NOMO-1 (cell line): Measurements from ENCODE around the gene CRB2.
"Not testable (repeated sequence)": the region's sequence is repeated elsewhere in the genome, so short reads cannot be mapped to it uniquely, and the experiment has no call there.

Experiments used
- DNase-seq, 2 experiments: peaks; one replicate each; lab custom pipeline; 2025; ENCODE audit not compliant: unreplicated experiment in 2 of 2; lab: John Stamatoyannopoulos, UW

CRB2 gene

GRCh38 chr9:123398938-123399337, 42.9 kb downstream of the CRB2 start:
- not testable (repeated sequence) for DNase-seq

DNA sequence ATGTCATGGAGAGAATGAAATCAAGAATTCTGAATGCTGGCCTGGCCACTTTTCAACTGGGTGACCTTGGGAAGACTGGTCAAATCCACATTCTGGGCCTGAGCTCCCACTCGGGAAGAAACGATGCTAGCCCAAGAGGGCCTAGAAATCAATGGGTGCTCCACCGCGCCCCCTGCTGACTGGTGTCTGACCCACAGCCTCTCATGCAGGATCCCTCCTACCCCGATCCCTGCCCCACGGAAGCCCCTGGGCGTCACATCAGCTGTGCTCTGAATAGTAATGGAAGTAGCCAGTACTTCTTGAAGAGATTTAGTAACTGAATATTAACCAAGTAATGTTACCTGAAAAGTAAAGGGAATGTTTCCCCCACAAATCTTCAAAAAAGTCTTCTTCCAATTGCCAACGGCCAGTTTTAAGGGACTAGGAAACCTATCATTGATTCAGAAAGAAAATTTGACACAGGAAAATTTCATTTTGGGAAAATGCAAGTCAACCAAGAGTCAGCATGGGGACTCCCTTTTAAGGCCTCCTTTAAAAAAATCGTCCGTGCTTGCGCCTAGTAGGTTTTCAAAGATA, 43.9 kb downstream of the CRB2 start:
- no peak for DNase-seq

DNA sequence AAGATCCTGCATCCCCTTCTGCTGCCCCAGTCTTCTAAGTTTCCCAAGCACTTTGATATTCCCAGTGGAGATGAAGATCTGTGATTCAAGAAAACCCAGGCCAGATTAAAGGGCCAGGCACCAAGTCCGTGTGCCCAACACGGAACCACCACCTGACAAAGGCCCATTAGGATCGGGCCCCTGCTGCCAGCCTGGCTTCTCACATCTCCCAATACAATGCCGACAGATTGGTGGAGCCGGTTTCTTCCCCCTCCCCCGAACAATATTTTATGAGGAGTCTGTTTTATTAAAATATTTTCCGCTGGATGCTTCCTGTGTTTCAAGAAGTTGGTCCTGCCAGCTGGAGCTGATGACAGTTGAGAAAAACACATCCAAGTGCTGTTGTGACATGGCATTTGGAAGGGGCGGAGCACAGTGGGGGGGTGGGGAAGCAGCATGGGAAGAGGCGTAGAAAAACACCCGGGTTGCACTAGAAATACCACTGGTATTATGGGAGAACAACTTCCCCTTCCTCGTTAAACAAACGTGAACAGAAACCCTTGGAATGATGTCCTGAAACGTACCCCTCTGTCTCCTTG, 45.0 kb downstream of the CRB2 start:
- no peak for DNase-seq

DNA sequence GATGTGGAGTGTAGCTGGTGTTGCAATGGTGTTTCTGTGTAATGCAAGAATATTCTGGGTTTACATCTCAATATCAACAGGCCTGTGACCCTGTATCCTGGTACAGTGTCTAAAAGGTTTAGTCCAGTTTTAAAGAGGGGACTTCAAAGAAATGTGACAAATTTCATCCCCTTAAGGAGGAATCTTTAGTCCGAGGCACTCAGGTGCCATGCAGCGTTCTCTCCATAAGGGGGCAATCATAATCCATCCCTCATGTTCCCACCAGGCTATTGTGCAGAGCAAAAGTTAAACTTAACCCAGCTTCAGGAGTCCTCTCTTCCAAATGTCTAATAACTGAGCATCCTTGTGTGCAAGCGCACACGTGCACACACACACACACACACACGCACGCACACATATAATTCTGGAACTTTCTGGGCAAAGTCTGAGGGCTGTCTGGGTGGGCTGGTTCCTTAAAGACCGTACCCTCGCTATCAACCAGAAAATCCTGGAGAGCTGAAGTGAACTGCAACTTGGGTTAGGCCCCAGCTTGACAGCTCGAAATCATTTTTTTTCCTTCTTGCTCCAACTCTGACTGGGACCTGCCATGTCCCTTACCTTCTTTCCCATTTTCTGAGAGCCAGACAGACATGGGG, 46.0 kb downstream of the CRB2 start:
- peak in 1 of 2 experiments; percentile 2 for DNase-seq

- no peak for DNase-seq
Measured at GRCh38 chr9:123402981-123403509, 47.0 kb downstream of the CRB2 start.

DNA sequence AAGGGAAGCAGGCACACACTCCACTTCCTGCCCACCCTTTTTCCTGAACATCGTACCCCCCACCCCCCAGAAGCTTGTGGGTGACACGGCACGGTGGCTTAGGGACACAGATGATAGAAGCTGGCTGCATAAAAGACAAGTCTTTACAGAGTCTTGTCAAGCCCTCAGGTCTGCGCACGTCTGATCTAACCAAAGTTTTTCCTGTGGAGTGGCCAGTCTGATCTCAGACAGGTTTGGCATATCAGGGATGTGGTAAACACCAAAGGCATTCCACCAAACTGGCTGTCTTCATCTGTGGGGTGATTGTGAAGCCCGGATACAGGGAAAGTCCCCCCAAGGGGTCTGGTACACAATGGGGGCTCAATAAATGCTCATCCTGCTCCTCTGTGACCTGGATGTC, 50.0 kb downstream of the CRB2 start:
- no peak for DNase-seq

GRCh38 chr9:123406691-123407216, 50.8 kb downstream of the CRB2 start:
- no peak for DNase-seq

GRCh38 chr9:123407217-123407851, 51.3 kb downstream of the CRB2 start:
- DNase-seq, result no peak

GRCh38 chr9:123408313-123409262, 52.6 kb downstream of the CRB2 start:
- DNase-seq, result no peak

DNA sequence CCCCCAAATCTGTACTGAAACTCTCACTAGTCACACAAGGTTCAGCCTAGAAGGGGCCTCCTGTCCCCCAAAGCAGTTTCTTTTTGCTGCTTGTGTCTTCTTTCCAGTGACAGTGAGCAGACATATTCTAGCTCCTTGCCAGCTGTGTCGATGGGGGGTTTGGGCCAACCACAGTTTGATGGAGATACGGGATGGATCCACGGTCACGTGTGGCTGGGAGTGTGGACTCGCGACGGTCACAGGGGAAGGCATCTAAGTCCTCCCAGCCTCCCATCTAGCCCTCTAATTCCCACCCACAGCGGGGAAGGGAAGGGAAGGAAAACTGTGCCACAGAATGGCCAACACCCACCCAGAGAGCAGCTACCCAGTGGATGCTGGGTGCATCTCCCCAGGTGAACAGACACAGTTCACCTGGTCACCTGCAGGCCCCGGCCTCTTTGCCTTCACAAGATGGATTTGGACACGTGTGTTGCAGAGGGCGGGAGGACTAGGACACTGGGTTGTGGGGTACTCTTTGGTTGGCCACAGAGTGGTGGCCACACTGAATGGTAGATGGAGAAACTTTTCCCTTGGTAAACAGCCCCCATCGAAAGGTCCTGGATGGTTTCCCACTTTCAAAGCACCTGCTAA, 54.4 kb downstream of the CRB2 start:
- no peak for DNase-seq

DNA sequence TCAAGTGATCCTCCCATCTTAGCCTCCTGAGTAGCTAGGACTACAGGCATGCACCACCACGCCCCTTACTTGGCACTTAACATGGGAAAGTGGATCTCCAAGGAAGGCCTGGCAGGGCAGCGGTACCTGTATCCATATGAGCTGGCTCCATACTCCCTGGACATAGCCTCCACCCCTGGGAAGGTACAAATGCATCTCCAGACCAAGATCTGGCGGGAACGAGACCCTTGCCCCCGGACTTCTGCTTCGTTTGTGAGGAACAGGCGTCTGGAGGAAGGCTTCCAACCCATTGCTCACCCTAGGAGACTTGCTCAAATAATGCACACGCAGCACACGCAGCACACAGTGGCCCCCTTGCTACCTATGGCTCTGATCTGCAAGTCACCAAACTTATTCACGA, 55.2 kb downstream of the CRB2 start:
- DNase-seq, result no peak

GRCh38 chr9:123411636-123412035, 55.6 kb downstream of the CRB2 start:
- DNase-seq, result no peak

DNA sequence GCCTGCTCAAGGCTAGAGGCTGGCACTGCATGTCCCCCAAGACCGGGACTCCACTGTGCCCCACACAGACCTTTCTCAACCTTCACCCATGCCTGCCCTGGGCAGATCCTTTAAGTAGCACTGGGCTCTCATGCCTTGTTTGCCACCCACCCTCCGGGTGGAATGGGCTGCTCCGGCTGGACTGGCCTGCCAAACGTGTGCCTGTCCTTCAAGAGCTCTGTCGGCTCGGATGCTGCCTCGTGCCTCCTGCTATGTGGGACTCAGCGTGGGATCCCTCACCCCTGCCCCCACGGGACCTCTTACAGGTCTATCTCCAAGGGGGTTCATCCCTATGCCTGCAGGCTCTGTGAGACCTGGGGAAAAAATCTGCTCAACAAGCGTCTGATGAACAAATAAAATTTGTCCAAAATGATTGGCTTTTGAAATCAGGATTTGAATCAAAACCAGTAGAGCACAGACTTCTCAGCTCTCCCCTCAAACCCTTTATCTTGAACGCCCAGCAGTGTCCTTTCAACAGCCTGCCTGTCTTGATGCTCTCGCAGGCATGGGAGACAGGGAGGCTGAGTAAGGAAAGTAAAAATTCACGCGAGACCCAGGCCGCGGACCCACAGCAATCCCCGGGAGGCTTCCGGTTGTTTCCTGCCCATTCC, 56.3 kb downstream of the CRB2 start:
- DNase-seq, result no peak

- no peak for DNase-seq
Measured at GRCh38 chr9:123414204-123414603, 58.2 kb downstream of the CRB2 start.

- DNase-seq, result no peak
Measured at GRCh38 chr9:123414936-123415930, 59.2 kb downstream of the CRB2 start.

DNA sequence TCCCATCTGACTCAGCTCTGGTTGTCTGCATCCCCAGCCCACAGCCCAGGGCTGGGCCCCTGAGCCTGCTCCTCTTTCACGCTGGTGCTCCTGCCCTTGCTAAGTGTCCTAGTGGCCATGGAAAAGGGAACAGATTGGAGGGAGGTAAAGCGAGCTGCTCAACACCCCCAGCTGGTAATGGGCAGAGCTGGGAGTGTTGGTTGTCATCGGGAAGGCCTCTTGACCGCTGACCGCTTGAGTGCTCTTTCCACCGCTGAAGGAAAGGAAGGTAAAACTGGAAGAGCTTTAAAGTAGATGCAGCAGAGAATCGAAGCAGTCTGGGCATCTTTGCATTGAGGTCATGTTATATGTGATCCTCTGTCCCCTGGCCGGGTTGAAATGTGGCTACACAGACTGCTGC, 60.2 kb downstream of the CRB2 start:
- no peak for DNase-seq

GRCh38 chr9:123417289-123418051, 61.5 kb downstream of the CRB2 start:
- DNase-seq, result no peak

GRCh38 chr9:123418052-123418430, 62.0 kb downstream of the CRB2 start:
- no peak for DNase-seq
